ENCODE results near the gene VTI1A.

The VTI1A gene

GRCh38 chr10:112554263-112554662 is 107.2 kb downstream of the VTI1A start:
- no peak for TF ChIP-seq CTCF (conservative IDR thresholded peaks at IDR 0.05; ENCODE audit: low read length)

GRCh38 chr10:112557197-112557596 is 110.2 kb downstream of the VTI1A start:
- H3K4me3 ChIP-seq (ENCODE audit: low read length) = no peak overlapping the region
- no peak for DNase-seq (ENCODE audit: low read depth)
- no peak for TF ChIP-seq CTCF (conservative IDR thresholded peaks at IDR 0.05; ENCODE audit: low read length)

More at GRCh38 chr10:112554263-112554662, 107.2 kb downstream of the VTI1A start:
- H3K4me3 ChIP-seq (ENCODE audit: low read length) = no peak overlapping the region
- no peak for DNase-seq (ENCODE audit: low read depth)

GRCh38 chr10:112558476-112559142 is 111.6 kb downstream of the VTI1A start:
- no peak overlapping the region for H3K4me3 ChIP-seq (ENCODE audit: low read length)
- no peak for TF ChIP-seq CTCF (conservative IDR thresholded peaks at IDR 0.05; ENCODE audit: low read length)
- no peak for DNase-seq (ENCODE audit: low read depth)

- no peak overlapping the region for H3K4me3 ChIP-seq (ENCODE audit: low read length)
- DNase-seq (ENCODE audit: low read depth) = no peak
- TF ChIP-seq CTCF (conservative IDR thresholded peaks at IDR 0.05; ENCODE audit: low read length) = no peak
Measured at GRCh38 chr10:112559349-112559748, 112.3 kb downstream of the VTI1A start.

GRCh38 chr10:112562122-112562521 is 115.1 kb downstream of the VTI1A start:
- DNase-seq (ENCODE audit: low read depth) = no peak
- no peak overlapping the region for H3K4me3 ChIP-seq (ENCODE audit: low read length)
- TF ChIP-seq CTCF (conservative IDR thresholded peaks at IDR 0.05; ENCODE audit: low read length) = no peak

- no peak for DNase-seq (ENCODE audit: low read depth)
- no peak for TF ChIP-seq CTCF (conservative IDR thresholded peaks at IDR 0.05; ENCODE audit: low read length)
- H3K4me3 ChIP-seq (ENCODE audit: low read length) = no peak overlapping the region
Measured at GRCh38 chr10:112562809-112563663, 116.0 kb downstream of the VTI1A start.

- no peak for DNase-seq (ENCODE audit: low read depth)
- no peak for TF ChIP-seq CTCF (conservative IDR thresholded peaks at IDR 0.05; ENCODE audit: low read length)
- H3K4me3 ChIP-seq (ENCODE audit: low read length) = no peak overlapping the region
Measured at GRCh38 chr10:112564337-112564736, 117.3 kb downstream of the VTI1A start.

Data from AG10803 (cell line).